Kidney tubule cell (primary cell): ENCODE results near the gene NBDY.
"Not testable (repeated sequence)": the region's sequence is repeated elsewhere in the genome, so short reads cannot be mapped to it uniquely, and the experiment has no call there.

ENCODE experiments used
- DNase-seq: peaks from one replicate; pipeline ENCODE4 v3.0.0-alpha.2; 2018; ENCODE audit warnings: low spot score

The NBDY gene

GRCh38 chrX:56764153-56764974 lies 35.3 kb downstream of the NBDY start:
- peak; percentile 83 for DNase-seq

- DNase-seq, result no peak
Measured at GRCh38 chrX:56764975-56765791, 36.1 kb downstream of the NBDY start.

GRCh38 chrX:56765811-56766553 lies 36.9 kb downstream of the NBDY start:
- DNase-seq, result no peak

GRCh38 chrX:56766554-56767347 lies 37.7 kb downstream of the NBDY start:
- peak; percentile 6 for DNase-seq

GRCh38 chrX:56767348-56768119 lies 38.5 kb downstream of the NBDY start:
- DNase-seq, result peak; percentile 13

- DNase-seq, result not testable (repeated sequence)
Measured at GRCh38 chrX:56768120-56768660, 39.1 kb downstream of the NBDY start.

GRCh38 chrX:56772675-56773521 lies 43.9 kb downstream of the NBDY start:
- not testable (repeated sequence) for DNase-seq

GRCh38 chrX:56773522-56774060 lies 44.5 kb downstream of the NBDY start:
- DNase-seq, result not testable (repeated sequence)

- not testable (repeated sequence) for DNase-seq
Measured at GRCh38 chrX:56778099-56778923, 49.3 kb downstream of the NBDY start.

- DNase-seq, result not testable (repeated sequence)
Measured at GRCh38 chrX:56778924-56779468, 50.0 kb downstream of the NBDY start.

GRCh38 chrX:56780681-56781649 lies 51.9 kb downstream of the NBDY start:
- DNase-seq, result not testable (repeated sequence)

GRCh38 chrX:56782352-56782751 lies 53.3 kb downstream of the NBDY start:
- DNase-seq, result no peak

- no peak for DNase-seq
Measured at GRCh38 chrX:56782791-56783449, 53.9 kb downstream of the NBDY start.

GRCh38 chrX:56783450-56783831 lies 54.4 kb downstream of the NBDY start:
- DNase-seq, result peak; percentile 77

GRCh38 chrX:56783996-56784620 lies 55.1 kb downstream of the NBDY start:
- no peak for DNase-seq

- no peak for DNase-seq
Measured at GRCh38 chrX:56784666-56785065, 55.6 kb downstream of the NBDY start.
